Fibroblast of skin of right biceps (primary cell): ENCODE results near the gene MDH1B.
"Not testable (repeated sequence)": the region's sequence is repeated elsewhere in the genome, so short reads cannot be mapped to it uniquely, and the experiment has no call there.

Experiments
- DNase-seq: peaks from one replicate; pipeline ENCODE4 v3.0.0-alpha.2; 2013

MDH1B gene

DNA sequence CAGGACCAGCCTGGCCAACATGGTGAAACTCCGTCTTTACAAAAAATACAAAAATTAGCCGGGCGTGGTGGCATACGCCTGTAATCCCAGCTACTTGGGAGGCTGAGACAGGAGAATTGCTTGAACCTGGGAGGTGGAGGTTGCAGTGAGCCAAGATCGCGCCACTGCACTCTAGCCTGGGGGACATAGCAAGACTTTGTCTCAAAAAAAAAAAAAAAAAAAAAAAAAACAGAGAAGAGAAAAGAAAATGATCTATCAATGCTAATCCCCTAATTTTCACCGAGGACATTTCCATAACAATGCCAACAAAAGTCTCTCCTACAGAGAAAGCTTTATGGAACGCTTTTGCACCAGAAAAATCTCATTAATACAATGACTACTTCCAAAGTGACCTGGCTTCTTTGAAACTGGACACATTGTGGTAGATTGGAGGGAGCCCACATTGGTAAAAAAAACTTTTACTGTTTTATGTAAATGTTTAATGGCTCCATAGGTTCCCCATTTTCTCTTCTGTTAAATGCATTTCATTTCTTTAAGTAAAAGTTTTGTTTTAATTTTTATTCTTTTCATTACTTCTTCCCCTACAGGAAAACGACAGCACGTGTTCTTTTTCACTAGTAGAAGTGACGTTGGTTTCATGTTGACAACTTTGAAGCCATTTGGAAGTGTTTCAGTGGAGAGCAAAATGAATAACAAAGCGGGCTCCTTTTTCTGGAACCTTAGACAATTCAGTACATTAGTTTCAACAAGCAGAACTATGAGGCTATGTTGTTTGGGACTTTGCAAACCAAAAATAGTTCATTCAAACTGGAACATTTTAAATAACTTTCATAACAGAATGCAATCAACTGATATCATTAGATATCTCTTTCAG, 1.2 kb upstream of the MDH1B start:
- no peak for DNase-seq

DNA sequence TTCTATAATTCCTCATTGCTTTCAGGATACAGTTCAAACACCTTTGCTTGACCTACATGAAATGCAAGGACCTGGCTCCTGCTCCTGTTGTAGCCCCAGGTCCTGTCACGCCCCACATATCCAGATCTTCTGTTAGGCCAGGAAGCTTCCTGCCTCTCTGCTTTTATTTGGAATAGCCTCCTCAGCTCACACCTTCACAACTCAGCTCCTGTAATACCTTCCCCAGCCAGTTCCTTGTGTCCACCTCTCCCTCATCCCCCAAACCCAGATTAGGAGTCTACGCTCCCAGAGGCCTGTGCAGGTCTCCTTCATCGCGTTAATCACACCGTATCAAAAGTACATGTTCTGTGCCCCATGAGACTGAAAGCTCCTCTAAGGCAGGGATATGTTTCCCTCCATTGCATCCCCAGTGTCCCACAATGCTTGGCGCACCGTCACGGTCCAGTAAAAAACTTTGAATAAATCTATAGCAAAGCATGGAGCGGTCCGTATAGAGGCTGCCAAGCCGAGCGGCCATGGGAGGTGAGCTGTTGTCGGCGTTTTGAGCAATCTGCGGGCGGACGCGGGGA, 371 bp downstream of the MDH1B start:
- DNase-seq = no peak

DNA sequence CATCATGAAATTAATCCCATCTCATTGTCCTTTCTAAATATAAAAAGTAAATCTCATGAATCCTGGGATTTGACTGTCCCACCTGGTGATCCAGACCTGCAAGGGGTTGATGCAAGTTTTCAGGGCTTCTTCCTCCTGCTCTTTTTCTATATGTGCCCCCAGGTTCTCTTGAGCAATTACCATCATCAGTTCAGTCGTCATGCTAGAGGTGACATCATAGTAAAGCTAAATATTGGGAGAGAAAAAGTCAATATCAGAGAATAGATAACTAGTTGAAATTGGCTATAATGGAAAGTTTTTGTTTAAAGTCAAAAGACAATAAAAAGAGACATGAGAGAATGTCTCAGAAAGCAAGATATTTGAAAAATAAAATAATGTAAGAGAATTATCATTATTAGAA, 8.3 kb downstream of the MDH1B start:
- no peak for DNase-seq

DNA sequence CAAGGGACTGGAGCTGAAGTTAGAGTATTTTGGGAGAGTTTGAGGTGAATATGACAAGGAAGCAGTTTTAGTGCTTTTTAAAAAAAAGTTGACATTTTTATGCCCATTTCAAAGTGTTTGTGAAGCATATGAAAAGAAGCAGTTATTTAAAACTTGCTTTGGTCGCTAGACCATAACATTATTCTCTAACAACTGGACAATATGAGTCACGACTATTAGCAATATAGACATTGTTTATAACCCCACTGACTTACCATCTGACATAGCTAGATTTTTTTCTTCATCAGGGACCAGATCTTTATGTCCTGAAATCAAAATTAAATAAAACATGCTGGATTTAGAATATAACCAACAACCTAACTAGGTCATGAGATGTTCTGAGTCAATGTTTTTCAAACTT, 24.3 kb downstream of the MDH1B start:
- DNase-seq = no peak

DNA sequence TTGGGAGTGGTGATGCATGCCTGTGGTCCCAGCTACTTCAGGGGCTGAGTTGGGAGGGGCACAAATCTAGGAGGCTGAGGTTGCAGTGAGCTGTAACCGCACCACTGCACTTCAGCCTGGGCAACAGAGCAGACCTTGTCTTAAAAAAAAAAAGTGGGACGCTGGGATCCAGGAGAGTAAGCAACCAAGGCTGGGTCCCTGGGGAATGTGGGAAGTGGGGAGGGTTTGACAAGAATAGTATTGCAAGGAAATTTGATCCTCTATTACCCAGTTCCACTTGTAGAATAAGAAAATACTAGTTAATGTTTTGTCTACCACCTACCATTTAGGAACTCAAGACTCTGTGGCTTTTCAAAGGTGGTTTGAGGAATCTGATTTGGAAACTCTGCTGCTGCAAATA, 25.9 kb downstream of the MDH1B start:
- no peak for DNase-seq

DNA sequence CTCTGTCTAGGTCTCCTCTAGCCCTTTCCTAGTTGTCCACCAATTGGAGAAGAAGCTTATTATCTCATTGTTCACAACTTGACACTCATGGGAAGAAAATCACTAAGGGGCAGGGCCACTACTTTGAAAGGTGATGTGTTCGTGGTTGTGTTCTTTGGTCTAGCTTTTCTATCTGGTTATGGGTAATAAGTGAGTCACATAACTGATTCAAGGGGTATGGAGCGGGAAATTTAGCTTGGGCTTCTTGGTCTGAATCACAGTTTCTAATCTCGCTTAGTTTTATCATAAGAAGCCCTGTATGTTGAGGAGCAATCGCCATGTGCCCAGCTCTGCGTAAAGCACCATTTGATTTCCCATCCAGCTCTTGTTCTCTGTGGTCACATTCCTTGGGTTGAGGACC, 28.2 kb downstream of the MDH1B start:
- peak; percentile 0 for DNase-seq

DNA sequence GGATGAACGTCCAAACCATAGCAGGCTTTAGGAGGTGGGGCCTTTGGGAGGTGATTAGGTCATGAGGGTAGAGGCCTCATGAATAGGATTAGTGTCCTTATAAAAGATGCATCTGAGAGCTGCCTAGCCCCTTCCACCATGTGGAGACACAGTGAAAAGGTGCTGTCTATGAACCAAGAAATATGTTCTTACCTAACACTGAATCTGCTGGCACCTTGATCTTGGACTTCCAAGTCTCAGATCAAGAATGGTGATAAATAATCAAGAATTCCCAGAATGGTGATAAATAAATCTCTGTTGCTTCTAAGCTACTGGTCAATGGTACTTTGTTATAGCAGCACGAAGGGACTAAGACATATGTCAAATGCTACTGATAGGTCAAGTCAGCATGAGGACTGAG, 31.8 kb downstream of the MDH1B start:
- DNase-seq = no peak

DNA sequence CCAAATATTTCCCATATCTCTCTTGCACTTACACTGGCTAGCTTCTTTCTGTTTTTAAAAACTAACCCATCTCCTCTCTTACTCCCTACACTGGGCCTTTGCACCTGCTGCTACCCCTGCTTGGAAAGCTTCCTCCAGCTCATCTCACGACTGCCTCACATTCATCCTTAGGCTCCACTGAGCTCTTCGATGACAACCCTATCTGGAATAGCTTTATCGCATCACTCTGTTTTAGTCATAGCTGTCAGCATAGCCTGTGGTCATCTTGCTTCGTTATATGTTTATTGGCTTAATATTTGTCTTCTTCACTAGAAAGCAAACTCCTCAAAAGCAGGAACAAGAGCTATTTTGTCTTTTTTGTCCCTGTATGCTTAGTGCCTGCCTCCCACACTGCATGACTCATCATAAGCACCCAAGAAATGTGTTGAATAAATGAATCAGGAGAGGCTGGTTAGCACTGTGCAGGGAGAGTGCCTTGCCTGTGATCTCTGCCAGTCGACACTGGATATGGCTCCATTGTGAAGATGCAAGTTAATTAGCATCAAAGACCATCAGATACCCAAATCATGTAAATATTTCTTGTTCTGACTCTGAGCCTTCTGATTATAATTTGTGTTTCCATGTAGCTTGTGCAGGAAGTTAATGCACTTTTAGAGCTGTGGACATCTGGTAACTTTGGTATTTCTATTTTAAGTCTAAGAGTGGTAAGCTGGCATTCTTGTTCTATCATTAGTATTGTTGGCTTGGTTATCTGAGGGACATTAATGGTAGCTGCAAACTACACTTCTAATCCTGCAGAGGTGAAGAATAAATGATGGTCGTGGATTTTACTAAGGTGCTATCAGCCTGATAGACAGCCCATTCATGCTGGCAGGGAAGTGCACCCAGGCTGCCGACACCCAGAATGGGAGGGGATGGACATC, 36.6 kb downstream of the MDH1B start:
- peak; percentile 1 for DNase-seq

DNA sequence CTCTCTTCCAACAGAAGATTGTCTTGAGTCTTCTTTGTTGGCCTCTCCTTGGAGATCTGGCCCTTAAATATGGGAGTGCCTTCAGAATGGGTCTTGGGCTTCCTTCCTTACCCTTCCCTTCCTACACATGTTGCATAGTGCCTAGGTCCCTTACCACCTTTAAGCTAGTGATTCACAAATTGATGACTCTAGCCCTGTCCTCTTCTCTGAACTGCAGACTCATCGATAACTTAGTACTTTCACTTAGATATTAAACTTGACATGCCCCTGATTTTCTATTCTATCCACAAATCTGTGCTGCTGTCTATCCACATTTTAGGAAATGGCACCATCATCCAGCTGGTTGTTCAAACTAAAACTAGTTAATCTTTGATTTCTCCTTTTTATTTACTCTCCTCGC, 37.8 kb downstream of the MDH1B start:
- DNase-seq = no peak

DNA sequence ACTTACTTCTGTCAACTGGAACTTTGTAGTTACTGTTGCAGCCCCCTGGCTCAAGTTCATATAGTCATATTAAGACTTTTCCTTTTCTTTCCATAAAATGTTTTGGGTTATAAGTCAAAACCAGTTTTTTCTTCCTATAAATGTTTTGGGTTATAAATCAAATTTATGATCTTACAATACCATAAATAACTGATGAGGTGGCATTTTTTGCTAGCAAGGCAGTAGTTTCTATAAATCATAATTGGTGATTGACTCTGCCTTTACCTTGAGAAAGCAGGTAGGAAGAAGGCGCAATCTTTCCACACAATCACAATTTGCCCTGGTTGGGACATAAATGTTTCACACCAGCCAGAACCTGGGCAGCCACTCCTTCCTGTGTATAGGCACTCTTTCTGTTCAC, 41.8 kb downstream of the MDH1B start:
- DNase-seq = no peak

DNA sequence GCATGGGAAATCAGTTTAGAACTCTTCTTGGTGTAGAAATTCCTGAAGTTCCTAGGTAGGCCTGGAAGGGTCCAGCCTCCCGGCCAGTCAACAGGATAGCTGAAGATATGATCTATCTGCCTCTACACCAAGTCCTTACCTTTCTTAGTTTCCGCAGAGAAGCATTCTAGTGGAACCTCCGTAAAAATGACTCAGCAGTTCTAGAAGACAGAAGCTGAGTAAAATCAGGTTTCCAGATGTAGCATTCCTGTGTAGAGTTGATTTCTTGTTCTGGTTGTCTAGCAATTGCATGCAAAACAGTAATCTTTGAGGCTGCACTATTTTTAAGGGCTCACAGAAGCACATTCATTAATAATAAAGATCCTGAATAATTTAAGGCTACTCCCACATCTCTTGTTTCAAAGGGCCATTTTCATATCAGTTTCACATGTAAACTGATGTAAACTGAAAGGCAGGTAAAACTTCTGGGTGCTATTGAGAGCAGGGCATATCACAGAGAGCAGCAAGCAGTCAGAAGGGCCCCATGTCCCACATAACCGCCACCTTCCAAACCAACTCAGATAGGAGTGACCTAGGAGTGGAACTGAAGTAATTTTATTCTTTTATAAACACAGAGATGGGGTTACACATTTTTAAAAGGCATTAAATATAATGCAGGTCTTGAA, 43.7 kb downstream of the MDH1B start:
- no peak for DNase-seq

DNA sequence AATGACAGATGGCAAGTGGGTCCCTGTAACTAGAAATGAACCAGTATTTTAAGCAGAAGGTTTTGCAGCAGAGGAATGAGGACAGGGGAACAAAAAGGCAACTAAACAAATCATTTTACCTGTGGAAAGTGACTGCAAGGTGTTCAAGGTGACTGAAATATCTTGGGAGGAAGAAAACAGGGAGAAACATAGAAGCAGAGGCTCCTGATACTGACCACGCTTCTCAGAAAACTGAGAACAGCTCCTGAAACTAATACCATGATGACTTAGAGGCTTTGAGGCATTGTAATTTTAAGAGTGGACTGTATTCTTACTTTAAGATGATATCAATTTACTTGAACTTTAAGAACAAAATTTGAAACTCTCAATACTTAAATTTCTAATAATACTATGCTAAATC, 46.8 kb downstream of the MDH1B start, which contains the start of gene DYTN:
Gene DYTN, minus strand, starts transcription at position 101 of the 400 bp plus-strand sequence. CDS start 117 bp downstream, outside the sequence.
- no peak for DNase-seq

DNA sequence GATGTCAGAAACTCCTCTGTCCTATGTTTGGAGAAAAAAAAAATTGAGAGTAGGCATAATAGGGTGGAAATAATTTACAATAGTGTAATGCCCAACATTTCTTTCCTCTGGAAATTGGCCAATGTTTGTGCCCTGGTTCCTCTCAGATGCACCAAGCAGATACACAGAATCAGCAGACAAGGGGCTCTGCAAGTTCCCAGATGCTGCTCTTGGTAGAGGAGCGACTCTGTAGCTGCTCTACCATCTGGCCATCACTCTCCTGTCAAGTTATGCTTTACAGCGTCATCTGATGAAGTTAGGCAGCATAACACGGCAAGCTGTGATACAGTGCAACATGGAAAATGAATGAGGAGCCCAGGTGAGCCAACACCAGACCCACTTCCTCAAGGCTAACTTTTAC, 48.5 kb downstream of the MDH1B start:
- DNase-seq = no peak

DNA sequence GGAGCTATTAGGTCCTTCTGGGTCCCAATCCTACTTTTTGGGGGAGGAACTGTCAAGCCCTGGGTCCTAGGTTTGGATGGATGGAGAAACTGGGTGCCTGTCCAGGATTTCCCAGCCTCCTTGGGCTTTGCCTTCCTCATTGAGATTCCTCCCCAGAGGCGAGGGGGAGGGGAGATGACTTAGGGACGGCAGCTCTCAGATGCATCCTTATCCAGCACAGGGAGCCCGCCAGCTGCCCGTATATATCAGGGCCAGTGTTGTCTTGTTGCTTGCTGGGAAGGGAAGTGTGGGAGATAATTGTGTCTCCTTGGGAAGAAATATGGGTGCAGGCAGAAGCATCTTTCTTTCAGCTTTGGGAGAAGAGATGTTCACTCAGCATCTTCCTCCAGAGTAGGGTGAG, 49.9 kb downstream of the MDH1B start:
- not testable (repeated sequence) for DNase-seq

DNA sequence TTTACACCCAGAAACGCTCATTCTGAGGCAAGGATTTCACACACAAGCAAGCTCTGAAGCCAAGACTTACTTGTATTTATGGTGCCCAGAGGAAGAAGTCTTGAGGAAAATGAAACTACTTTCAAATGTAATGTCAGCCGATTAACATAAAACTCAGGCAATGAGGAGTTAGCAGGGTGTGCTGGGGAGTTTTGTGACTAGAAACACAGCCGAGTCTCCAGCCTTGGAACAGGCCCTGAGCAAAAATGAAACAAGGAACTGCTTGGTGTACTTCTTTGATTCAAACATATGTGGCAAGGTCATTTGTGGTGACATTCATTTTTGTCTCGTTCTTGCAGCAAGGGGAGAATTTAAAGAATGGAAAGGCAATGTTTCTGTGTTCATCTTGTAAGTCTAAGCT, 51.4 kb downstream of the MDH1B start:
- DNase-seq = no peak

DNA sequence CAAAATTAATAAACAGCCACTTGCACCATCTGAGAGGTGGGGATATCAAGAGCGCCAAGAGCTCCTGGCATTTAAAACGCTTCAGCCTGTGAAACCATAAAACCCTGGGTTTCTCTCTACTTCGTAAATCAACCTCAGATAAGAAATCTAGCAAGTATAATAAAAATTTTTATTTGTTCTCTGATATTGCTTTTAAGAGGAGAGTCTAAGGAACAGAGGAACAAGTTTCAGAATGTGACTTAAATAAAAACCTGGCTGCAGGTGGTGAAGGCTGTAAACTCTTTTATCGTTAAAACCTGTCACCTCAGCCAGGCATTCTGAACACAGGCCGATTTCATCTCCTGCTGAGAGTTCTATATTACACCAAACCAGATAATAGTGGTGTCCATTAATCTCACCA, 56.8 kb downstream of the MDH1B start:
- DNase-seq = no peak

DNA sequence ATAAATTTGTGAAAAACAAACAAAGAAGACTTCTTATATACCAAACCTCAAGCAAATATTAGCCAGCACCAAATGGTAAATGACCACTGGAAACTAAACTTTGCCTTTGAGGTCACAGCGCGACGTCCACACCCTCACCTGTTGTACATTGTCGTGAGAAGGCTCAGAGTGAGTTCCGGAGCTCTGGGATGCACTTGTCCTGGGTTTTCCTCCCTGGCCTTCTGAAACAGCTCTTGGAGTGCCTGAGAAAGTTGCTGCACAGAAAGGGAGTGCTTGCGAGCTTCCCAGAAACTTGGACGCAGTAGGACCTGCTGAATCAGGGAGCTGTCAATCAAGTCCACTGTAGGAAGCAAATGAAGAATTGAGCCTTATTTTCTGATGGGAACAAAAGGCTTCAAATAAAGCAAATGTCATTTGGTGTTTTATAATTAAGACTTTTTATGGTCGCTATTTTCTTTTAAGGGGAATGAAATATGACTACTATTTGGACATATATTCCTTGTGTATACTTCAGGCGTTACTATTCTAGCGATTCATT, 57.9 kb downstream of the MDH1B start:
- DNase-seq = no peak

DNA sequence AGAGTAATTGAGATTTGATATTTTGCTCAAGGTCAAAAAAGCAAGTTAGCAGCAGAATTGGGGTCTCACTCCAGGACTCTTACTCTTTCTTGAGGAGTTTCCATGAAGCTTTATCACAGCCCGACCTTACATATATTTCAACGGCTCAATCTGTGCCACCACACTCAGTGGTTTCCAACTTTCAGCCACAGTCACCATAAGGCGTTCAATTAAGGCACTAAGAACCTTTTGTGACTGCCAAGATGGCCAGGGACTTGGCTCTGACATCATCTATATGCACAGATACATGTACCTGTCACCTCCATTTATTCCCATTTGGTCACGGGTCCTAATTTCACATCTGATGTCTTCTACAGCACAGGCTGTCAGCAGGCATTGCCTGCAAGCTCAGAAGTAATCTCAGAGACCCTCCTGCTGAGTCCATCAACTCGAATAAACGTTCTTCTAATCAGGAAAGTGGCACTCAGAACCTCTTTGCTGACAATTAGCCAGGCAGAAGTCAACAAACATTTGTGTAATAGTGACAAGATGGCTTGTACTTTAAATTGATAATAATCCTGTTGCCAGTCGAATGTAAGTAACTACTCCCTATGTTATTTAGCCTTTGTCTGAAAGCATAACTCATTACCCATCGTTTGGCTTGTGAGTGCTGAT, 63.0 kb downstream of the MDH1B start:
- DNase-seq = no peak

DNA sequence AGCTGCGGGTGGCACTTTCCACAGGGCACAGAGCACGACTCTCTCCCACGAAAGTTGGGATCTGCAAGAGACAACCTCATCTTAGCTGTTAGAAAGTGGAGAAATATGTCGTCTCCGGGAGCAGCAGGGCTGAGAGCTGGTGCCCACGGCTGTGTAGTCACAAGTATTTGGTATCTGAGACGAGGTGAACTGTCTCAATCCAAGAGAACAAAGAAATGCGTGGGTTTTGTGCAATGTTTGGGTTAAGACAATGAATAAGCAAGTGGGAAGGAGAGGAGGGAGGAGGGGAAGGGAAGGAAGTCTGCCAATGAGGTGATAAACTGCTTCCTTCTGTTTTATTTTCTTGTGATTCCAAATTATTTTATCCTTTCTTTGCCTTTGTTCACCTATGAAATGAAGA, 65.0 kb downstream of the MDH1B start:
- DNase-seq = no peak

DNA sequence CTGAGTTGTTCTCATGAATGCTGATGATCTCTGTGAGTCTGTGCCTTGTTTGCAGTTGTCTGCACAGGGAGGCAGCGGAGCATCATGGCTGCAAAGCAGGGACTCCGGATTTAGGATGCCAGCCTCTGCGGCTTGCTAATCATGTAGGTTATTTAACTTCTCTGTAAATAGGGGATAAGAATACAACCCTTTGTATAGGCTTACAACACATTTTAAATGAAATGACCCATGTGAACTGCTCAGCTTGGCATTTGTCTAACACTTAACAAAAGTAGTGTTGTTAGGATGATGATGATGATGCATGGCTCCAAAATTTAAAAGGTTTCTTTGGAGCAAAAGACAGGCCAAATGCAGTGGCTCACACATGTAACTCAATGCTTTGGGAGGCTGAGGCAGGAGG, 66.3 kb downstream of the MDH1B start:
- no peak for DNase-seq

DNA sequence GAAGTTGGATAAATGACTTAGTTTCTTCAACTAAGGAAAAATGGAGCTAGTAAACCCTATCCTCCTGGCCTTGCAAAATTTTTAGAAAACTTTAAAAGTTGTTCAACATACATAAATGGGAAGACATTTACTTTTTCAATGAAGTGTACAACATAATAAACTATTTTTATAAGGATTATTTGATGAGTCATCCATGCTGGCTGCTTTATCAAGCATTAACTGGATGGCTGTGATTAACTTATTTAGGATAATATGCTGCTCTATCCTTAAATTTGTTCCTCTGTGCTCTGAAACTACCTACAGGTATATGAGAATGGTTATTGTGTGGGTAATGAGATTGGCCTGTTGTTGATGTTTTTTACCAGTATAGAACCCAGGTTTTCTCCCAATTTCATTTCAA, 68.2 kb downstream of the MDH1B start:
- no peak for DNase-seq
